ENCODE measurements around the gene ITGB4.

The ITGB4 gene

DNA sequence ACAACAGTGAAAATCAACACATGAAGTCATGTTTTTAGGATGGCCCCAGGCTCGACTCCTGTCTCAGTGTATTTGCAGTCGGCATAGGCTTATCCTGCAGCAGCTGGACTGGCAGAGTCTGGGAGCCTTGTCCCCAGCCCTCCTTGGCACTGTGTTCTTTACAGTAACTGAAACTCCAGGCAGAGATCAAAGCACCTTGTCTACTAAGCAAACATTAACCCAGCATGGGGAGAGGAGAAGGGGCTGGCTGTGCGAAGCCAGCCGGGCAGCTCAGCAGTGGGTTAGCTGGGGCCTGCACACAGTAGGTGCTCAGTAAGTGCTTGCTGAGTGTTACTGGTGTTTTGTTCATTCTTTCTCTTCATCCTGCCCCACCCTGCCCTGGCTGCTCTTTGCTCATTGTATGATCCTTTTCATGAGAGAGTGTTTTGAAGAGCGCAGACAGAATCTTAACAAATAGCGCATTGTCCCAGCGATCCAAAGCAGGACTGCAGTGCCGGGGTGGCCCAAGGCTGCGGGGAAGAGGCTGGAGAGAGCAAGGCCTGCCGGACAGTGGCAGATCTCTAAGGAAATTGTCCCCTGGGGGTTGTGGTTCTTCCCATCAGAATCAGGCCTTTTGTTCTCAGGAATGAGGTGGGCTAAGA, 23.5 kb upstream of the ITGB4 start:
- DNase-seq (ENCODE audit: low read depth), result no peak

DNA sequence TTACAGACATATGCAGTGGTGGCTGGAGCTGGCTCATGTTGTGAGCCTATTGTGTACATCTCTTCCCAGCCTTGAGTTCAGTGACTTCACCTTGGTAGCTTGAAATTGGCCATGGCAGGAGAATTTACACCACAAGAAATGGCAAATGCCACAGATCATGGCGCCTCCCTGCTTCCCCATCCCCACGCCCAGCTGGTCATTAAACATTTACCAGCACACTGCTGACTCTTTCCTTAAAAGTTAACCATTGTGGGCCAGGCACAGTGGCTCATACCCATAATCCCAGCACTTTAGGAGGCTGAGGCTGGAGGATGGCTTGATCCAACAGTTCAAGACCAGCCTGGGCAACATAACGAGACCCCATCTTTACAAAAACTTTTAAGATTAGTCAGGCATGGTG, 22.6 kb upstream of the ITGB4 start:
- DNase-seq (ENCODE audit: low read depth), result no peak

DNA sequence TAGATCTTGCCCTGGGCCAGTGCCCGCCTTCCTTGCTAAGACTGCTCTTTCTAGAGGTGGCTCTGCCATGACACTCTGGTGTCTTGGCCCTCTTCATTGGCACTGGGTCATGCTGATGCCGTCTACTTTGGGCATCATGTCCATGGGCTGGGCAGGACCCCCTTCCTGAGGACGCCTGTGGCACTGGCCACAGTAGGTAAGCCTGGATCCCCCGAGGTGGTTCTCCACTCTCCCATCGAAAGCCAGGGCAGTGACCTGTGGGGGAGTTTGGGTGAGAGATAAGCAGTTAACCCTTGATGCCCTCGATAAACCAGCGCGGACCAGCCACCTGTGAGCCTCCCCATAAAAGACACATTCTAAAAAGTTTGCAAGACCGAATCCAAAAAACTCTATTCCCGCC, 20.0 kb upstream of the ITGB4 start:
- no peak for DNase-seq (ENCODE audit: low read depth)

DNA sequence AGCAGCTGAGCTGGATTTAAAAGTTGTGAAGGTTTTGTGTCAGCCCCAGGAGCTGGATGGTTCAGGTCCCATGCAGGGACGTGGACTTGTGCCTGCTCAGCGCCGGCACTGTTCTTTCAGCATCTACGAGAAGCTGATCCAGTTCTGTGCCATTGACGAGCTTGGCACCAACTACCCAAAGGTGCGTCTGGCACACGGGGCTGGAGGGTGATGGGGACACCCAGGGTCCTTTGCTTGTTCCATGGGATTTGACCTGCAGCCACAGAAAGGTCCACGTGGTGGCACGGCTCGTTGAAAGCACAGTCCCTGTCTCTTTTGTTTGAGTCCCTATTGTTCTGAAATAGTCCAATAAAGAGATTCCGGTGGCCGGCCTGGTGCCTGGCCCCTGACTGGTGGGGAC, 18.1 kb upstream of the ITGB4 start:
- DNase-seq (ENCODE audit: low read depth), result no peak

DNA sequence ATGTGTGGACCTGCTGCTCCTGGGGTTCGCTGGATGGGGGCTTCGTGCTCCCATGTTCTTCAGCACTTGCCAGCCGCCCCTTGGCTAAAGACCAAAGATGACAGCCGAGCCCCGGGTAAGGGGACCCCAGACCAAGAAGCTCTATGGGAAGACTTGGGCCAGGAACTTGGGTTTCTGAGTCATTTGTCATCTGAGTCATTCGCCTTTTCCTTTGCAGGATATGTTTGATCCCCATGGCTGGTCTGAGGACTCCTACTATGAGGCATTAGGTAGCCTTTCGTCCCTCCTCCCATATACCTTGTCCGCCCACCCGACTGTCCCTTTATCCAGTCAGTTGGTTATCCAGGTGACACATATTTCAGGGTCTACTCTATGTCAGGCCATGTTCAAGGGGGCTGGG, 17.7 kb upstream of the ITGB4 start:
- DNase-seq (ENCODE audit: low read depth), result no peak

DNA sequence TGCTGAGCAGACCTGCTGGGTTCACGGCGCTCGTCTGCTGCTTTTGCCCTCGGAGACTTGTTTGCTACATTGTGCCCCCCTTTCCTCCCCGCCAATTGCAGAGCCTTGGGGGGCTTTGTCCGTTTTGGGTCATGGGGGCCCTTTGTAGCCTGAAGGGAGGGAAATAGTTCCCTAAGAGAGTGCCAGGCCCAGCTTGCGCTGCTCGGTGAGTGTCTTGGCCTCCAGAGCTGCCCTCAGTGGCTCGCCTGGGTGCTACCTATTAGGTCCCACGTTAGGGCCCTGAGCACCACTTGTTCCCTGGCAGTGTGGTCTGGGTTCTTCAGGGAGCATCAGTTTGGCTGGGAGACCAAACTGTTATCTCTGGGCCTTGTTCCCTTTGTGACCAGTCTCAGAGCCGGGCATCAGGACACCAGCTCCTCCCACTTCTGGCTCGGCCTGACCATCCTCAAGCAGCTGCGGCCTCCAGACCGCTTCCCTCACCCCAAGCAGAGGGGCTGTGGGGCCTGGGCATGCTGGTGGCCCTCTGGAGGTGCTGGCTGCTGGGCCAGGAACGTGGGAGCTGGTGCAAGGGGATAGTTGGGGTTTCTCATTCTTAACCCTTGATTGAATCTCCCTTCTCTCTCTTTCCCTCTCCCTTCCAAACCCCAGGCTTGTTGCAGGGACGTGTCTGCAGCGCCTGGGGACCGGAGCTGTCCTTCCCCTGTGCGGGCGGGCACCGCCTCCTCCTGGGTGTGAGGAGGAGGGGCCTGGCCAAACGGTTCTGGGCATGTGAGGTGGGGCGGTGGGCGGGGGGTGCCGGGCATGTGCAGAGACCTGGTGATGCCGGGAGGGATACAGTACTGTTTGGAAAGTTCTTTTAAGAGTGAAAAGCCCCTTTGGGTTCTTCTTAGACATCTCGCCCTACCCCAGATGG, 16.0 kb upstream of the ITGB4 start:
- no peak for DNase-seq (ENCODE audit: low read depth)

DNA sequence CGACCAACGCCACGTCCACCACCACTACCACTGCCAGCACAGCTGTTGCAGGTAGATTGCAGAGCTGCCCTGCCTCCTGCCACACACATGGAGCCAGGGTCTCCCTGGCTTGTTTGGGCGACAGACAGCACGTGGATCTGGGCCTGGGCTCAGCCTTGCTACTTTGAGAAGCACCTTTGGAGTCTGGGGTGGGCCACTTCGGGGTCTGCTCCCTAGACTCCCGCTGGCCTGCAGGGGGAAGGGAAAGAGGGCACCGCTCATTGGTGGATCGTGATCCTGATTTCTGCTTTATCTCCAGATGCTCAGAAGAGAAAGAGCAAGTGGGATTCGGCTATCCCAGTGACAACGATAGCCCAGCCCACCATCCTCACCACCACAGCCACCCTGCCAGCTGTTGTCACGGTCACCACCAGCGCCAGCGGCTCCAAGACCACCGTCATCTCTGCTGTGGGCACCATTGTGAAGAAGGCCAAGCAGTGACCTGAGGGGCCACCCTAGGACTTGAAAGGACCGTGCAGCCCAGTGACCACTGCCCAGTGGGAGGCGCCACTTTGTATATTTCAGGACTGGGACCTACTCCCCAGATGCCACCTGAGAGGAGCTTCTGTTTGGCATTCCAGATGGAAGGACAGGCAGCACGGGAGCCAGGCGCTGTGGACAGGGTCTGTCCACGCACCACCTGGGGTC, 15.1 kb upstream of the ITGB4 start:
- no peak for DNase-seq (ENCODE audit: low read depth)

DNA sequence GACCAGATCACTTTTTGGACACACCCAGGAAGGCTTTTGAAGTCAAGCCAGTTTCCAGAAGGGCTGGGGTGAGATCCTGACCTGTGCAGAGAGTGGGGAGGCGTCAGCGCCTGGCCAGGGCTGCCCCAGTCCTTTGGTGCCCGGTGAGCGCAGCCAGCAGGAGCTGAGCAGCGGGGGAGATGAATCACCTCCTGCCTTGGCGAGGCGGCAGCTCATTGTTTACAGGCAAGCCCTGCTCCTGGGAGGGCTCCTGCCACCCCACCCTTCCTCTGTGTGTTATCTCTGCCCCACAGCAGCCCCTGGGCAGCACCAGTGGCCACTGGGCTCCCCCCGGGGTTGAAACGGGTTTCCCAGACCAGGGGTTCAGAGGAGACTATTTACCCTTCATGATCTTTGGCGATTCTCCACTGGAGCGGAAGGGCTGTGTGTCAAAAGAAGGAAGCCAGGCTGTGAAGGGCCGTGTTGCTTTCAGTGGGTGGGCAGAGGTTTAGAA, 14.1 kb upstream of the ITGB4 start:
- DNase-seq (ENCODE audit: low read depth), result peak; percentile 44

DNA sequence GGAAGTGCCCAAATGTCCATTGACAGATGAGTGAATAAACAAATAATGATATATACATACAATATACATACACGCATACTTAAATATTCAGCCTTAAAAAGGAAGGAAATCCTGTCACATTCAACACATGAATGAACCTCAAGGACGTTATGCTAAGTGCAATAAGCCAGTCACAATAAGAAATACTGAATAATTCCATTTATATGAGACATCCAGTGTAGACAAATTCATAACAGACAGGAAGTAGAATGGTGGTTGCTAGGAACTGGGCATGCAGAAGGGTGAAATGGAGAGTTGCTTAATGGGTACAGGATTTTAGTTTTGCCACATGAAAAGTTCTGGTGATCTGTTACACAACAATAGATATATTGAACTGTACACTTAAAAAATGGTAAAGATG, 8.8 kb upstream of the ITGB4 start:
- DNase-seq (ENCODE audit: low read depth), result peak; percentile 27

DNA sequence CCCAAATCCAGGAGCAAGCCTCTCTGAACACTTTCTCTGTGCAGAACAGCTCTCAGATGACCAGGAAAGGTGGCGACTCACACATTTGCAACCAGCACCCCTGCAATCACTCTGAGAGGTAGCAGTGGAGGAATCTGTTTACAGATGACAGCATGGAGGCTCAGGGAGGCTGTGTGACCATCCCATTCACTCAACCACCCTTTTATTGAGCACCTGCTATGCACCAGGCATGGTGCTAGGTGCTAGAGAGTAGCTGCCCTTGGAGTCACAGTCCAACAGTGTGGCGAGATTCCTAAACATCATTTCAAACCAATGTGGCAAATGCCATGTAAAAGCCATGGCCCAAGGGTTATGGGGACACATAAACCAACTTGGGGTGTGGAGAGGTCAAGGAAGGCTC, 1.5 kb upstream of the ITGB4 start:
- no peak for DNase-seq (ENCODE audit: low read depth)

DNA sequence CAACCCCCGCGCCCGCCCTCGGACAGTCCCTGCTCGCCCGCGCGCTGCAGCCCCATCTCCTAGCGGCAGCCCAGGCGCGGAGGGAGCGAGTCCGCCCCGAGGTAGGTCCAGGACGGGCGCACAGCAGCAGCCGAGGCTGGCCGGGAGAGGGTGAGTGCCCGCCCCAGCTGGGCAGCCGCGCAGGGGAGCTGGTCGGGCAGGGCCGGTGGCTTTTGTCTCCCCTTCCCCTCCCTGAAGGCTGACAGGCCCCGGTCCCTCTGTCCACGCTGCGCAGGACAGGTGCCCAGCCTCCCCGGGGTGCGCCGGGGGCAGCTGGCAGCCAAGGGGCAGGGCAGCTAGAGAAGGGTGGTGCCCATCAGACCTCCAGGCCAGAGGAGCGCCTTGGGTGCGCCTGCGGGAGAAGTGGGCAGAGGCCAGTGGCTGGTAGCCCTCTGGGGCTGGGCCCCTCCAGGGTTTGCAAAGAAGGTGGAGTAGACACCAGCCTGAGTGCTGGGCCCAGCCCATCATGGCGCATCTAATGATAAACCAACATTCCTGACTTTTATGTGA, 278 bp downstream of the ITGB4 start:
- no peak for DNase-seq (ENCODE audit: low read depth)

DNA sequence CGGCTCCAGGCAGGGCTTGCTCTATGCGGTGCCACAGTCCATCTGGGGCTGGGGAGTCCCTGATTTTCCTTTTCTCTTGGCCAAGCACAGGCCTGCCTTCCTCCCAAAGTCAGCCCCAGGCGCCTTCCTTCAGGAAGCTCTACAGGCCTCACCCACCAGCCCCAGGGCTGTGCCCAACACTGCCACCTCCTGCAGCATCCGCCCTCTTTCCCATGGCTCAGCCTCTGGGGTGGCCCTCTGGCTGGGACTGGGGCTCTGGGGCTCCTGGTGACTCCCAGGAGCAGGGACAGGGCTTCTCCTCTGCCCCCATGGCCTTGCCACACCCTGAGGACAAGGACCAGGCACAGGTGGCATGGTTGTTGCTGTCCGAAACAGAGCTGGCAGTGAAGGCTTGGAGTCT, 817 bp downstream of the ITGB4 start:
- DNase-seq (ENCODE audit: low read depth), result no peak

DNA sequence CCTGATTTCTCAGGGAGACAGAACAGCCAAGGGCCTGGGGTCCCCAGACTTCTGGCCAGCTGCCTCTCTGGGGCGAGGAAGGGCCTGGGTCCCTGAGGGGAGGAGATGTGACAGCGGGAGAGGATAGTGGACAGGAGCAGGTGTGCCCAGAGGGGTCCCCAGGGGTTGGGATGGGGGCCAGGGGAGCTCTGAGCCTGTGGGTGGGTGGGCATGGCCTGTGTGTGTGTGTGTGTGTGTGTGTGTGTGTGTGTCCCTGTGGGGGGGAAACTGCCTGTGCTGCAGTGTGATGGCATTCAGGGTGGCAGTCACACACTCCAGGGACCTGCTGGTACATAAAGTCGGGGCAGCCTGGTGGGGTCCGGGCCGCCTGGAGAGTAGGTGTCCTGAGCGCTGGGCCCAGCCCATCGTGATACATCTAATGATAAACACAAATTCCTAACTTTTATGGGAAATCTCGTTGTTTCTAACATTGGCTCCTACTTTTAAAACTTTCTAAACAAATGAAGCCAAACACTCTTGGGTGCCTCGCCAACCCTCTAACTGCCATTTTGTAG, 1.4 kb downstream of the ITGB4 start:
- no peak for DNase-seq (ENCODE audit: low read depth)

DNA sequence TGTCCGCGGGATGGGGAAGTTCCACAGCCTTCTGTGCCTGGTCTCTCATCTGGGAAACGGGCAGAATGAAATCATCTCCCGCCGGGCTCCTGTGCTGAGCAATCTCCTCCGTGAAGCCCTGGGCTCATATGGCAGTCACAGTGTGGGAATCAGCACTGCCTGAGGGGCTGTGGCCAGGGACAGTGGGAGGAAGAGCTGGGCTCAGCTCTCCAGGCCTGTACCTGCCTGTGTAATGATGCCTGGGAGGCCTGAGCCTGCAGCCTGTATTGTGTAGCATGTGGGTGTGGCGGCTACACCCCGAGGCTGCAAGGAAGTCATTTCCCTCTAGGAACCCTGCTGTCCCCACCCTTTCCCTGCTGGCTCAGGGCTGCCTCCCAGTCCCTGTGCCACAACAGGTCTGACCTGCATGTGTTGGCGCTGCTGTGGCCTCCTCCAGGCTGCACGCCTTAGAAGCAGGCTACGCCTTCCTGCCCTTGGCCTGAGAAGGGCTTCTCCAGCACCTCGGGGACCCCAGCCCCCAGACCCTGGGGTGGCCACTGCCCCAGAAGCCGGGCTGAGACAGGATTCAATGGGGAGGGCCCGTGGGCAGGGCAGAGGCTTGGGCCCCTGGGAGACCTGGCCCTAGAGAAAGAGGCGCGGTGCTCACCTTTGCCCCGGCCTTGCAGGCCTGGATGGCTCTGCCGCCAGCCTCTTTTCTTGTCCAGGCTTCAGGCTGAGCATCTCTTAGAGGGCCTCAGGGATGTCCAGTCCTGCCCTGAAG, 2.1 kb downstream of the ITGB4 start:
- DNase-seq (ENCODE audit: low read depth), result no peak

DNA sequence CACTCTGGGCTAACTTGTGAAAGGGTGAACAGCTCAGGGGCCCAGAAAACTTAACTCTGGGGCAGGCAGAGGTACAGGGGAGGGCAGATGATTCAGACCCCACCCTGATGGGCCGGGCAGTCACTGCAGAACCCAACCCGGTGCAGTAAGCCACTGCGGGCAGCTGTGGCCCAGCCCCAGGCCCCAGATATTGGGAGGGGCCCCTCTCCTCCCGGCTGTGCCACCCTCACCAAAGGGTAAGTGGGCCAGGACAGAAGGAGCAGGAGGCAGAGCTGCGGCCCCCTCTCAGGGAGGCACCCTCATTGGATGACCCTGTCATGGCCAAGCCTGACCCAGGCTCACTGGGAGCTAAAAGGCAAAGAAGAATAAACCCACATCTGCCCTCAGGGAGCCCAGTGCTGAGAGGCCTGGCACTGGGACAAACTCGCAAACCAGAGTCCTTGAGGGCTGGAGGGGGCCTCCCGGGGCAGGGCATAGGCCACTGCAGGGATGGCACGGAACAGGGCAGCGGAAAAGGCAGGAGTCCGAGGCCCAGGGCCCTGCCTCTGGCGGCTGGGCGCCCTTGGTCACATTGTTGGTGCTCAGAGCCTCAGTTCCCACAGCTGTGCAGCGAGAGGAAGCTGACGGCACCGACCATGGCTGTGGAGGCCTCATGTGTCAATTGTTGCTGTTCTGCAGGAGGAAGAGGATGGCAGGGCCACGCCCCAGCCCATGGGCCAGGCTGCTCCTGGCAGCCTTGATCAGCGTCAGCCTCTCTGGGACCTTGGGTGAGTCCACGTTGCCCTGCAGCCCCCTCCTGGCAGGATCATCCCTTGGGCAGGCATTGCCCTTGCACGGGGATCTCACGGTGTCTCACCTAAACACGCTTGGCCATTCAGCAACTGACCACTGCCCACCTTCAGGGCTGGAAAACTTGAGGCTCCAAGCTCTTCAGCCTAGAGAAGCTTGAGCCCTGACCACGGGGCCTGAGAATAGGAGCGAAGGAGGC, 3.1 kb downstream of the ITGB4 start:
- DNase-seq (ENCODE audit: low read depth), result no peak

DNA sequence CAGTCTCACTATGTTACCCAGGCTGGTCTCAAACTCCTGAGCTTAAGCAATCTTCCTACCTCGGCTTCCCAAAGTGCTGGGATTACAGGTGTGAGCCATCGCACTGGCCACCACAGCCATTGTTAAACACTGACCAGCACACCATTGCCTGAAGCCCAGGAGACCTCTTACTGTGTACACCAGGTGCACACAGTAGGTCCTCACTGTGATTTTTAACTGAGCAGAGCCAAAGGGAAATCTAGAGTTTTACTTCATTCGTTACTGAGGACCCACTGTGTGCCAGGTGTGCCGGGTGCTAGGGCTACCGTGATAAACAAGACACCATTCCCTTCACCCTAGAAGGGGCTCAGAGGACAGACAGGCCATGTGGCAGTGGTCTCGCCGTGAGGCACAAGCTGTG, 4.2 kb downstream of the ITGB4 start:
- no peak for DNase-seq (ENCODE audit: low read depth)

DNA sequence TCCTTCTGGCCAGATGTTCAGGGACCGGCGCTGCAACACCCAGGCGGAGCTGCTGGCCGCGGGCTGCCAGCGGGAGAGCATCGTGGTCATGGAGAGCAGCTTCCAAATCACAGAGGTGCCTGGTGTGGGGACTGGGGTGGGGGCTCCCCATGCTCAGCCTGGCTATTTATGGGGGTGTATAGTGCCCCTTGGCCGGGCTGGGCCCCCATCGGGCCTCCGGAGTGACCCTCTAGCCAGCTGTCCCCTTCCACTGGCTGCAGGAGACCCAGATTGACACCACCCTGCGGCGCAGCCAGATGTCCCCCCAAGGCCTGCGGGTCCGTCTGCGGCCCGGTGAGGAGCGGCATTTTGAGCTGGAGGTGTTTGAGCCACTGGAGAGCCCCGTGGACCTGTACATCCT, 6.1 kb downstream of the ITGB4 start:
- DNase-seq (ENCODE audit: low read depth), result no peak

DNA sequence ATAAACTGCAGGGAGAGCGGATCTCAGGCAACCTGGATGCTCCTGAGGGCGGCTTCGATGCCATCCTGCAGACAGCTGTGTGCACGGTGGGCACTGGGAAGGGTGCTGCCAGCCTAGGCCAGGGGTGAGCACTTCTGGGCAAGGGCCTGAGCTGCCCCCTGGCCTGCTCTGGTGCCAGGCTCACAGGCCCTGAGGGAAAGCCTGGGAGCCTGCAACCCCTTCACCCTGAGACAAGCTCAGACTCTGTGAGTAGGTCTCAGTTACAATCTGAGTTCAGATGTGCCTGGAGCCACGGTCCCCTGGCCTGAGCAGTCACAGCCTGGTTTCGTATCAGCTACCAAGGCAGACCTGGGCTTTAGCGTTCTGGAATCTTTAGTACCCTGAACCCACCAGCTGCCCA, 8.1 kb downstream of the ITGB4 start:
- no peak for DNase-seq (ENCODE audit: low read depth)

DNA sequence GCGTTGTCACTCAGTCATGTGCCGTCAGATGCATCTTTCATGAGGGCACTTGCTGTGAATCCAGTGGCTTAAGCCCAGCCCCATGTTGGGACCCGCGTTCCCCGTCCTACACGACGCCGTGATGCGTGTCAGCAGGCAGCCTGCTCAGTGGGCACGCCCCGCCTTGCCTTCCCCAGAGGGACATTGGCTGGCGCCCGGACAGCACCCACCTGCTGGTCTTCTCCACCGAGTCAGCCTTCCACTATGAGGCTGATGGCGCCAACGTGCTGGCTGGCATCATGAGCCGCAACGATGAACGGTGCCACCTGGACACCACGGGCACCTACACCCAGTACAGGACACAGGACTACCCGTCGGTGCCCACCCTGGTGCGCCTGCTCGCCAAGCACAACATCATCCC, 8.8 kb downstream of the ITGB4 start:
- DNase-seq (ENCODE audit: low read depth), result no peak

DNA sequence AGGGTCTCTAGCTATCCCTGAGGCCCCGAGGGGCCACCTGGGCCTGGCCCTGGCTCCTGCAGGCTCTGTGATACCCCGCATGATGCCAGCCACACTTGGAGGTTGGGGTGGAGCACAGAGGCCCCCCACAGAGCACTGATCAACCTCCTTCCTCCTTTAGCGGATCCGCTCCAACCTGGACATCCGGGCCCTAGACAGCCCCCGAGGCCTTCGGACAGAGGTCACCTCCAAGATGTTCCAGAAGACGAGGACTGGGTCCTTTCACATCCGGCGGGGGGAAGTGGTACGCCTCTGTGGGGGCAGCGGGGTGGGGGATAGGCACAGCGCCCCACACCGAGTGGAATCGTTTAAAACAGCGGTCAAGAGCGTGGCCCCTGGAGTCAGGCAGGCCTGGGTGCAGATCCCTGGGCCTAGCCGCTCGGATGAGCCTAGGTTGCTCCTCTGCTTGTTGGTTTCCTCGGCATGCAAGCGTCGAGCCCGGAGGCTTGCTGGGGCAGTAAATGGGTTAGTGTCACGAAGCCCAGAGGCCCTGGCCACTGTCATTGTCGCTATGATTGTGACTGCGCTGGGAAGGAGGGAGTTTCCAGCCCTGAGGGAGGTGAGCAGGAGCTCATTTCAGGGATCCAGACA, 9.9 kb downstream of the ITGB4 start:
- DNase-seq (ENCODE audit: low read depth), result no peak
